Stimulated activated CD4-positive, alpha-beta T cell treated with anti-CD3 and anti-CD28 coated beads, TNF-alpha, amount 100 ng/mL, for 4 hours (primary cell): ENCODE measurements around the gene CIART.
"Not testable (repeated sequence)": the region's sequence is repeated elsewhere in the genome, so short reads cannot be mapped to it uniquely, and the experiment has no call there.

Experiments used
- DNase-seq, 3 experiments: peaks; one replicate each; pipeline ENCODE4 v3.0.0-alpha.2; 2020; ENCODE audit warnings: low read depth in 3 of 3

The CIART gene

GRCh38 chr1:150309758-150310508, 27.6 kb downstream of the CIART start:
- DNase-seq, result no peak

GRCh38 chr1:150311762-150312161, 29.4 kb downstream of the CIART start:
- DNase-seq, result no peak

GRCh38 chr1:150314691-150315090, 32.3 kb downstream of the CIART start:
- not testable (repeated sequence) for DNase-seq

- no peak for DNase-seq
Observed at GRCh38 chr1:150320667-150320978, 38.3 kb downstream of the CIART start.

- DNase-seq, result no peak
Observed at GRCh38 chr1:150321826-150322166, 39.4 kb downstream of the CIART start.

- no peak for DNase-seq
Observed at GRCh38 chr1:150322310-150322709, 40.0 kb downstream of the CIART start.

GRCh38 chr1:150332651-150333290, 50.4 kb downstream of the CIART start:
- DNase-seq, result no peak
